Peyer's patch (tissue), 4 donors: ENCODE data around the gene CCDC201.

ENCODE experiments used
- CTCF ChIP-seq, 6 experiments: fragments of 450-650 bp in 4 of 6; fragments of 200-600 bp in 2 of 6; sonication (generic) in 1 of 6; IDR thresholded peaks; one replicate each; pipeline ENCODE4 v1.5.1; 2017 to 2019; ENCODE audit warnings: antibody characterized with exemption in 6 of 6, mild to moderate bottlenecking in 3 of 6, moderate library complexity in 1 of 6
- POLR2A ChIP-seq, 2 donors: fragments of 450-650 bp; IDR thresholded peaks; one replicate each; pipeline ENCODE4 v1.5.1; 2017; ENCODE audit warnings: antibody characterized with exemption in 2 of 2, mild to moderate bottlenecking in 2 of 2, moderate library complexity in 2 of 2

- TF ChIP-seq POLR2A (IDR thresholded peaks at IDR 0.05) (no peak), CTCF (IDR thresholded peaks at IDR 0.05) (no peak)
These were observed 45.7 kb upstream of the CCDC201 start for GRCh38 chr7:45918556-45918955.
